SK-N-SH treated with all-trans-retinoic acid at 6 μM for 48 hours (cell line): ENCODE results near the gene LRRC75A.

Experiments used
- ATAC-seq: fragments of 200-7000 bp; cut with Tn5 transposase; 3 replicates; pipeline ENCODE4 v1.9.1; 2020; ENCODE audit warnings: mild to moderate bottlenecking, moderate library complexity
- ARNTL ChIP-seq: fragments of 450-650 bp; formaldehyde crosslinking; IDR thresholded peaks from 2 replicates; pipeline ENCODE4 v1.5.0; 2020; ENCODE audit warnings: low read depth, mild to moderate bottlenecking, moderate library complexity, borderline replicate concordance
- CSDC2 ChIP-seq: fragments of 250-450 bp; sonication (Bioruptor Pico); IDR thresholded peaks from 2 replicates; pipeline ENCODE4 v1.5.0; 2020; ENCODE audit warnings: mild to moderate bottlenecking, moderate library complexity
- CSRNP3 ChIP-seq: fragments of 250-450 bp; sonication (Bioruptor Pico); IDR thresholded peaks from 2 replicates; pipeline ENCODE4 v1.5.1; 2021; ENCODE audit warnings: mild to moderate bottlenecking, moderate library complexity
- ESRRG ChIP-seq: fragments of 250-450 bp; sonication (Bioruptor Pico); IDR thresholded peaks from 2 replicates; pipeline ENCODE4 v1.6.1; 2021; ENCODE audit warnings: mild to moderate bottlenecking
- GLIS3 ChIP-seq: fragments of 250-450 bp; sonication (Bioruptor Pico); IDR thresholded peaks from 2 replicates; pipeline ENCODE4 v1.5.0; 2020; ENCODE audit warnings: mild to moderate bottlenecking, moderate library complexity
- PATZ1 ChIP-seq: fragments of 250-450 bp; sonication (Bioruptor Pico); IDR thresholded peaks from 2 replicates; pipeline ENCODE4 v1.8.0; 2020; ENCODE audit warnings: mild to moderate bottlenecking, moderate library complexity, borderline replicate concordance
- PPARA ChIP-seq: fragments of 250-450 bp; sonication (Bioruptor Pico); IDR thresholded peaks from 2 replicates; pipeline ENCODE4 v1.5.0; 2020; ENCODE audit warnings: mild to moderate bottlenecking, borderline replicate concordance
- SNAI2 ChIP-seq: fragments of 250-450 bp; sonication (Bioruptor Pico); IDR thresholded peaks from 2 replicates; pipeline ENCODE4 v1.5.0; 2020; ENCODE audit warnings: mild to moderate bottlenecking, moderate library complexity
- TCF4 ChIP-seq: fragments of 250-450 bp; sonication (Bioruptor Pico); IDR thresholded peaks from 2 replicates; pipeline ENCODE4 v1.8.0; 2021; ENCODE audit warnings: mild to moderate bottlenecking, moderate library complexity, borderline replicate concordance
- TOX ChIP-seq: fragments of 250-450 bp; sonication (Bioruptor Pico); IDR thresholded peaks from 2 replicates; pipeline ENCODE4 v1.8.0; 2021; ENCODE audit warnings: mild to moderate bottlenecking, moderate library complexity, borderline replicate concordance
- TSHZ2 ChIP-seq: fragments of 250-450 bp; sonication (Bioruptor Pico); IDR thresholded peaks from 2 replicates; pipeline ENCODE4 v1.5.0; 2020; ENCODE audit warnings: mild to moderate bottlenecking, moderate library complexity
- ZNF565 ChIP-seq: fragments of 450-650 bp; formaldehyde crosslinking; conservative IDR thresholded peaks from 2 replicates; pipeline ENCODE4 v1.5.0; 2020; ENCODE audit warnings: low read depth, mild to moderate bottlenecking, moderate library complexity

The LRRC75A gene

GRCh38 chr17:16422416-16422815 is 69.6 kb downstream of the LRRC75A start (continued):
- TF ChIP-seq TOX (CRISPR knock-in tag) (no peak), GLIS3 (no peak)

GRCh38 chr17:16419929-16420271 is 72.1 kb downstream of the LRRC75A start:
- peak; percentile 67 for ATAC-seq
- TF ChIP-seq PATZ1 (CRISPR knock-in tag) (peak; percentile 54; the same call in 1 of the 2 replicates), ZNF565 (CRISPR knock-in tag) (no peak), GLIS3 (no peak), TCF4 (CRISPR knock-in tag) (no peak), TOX (CRISPR knock-in tag) (no peak)

- no peak for TF ChIP-seq GLIS3
- TF ChIP-seq ESRRG (CRISPR knock-in tag): no peak
- TF ChIP-seq CSRNP3 (CRISPR knock-in tag): no peak
- TF ChIP-seq TOX (CRISPR knock-in tag): no peak
- ATAC-seq: peak; percentile 86
These were observed 72.7 kb downstream of the LRRC75A start for GRCh38 chr17:16419074-16419928.

- no peak for TF ChIP-seq SNAI2 (CRISPR knock-in tag)
- peak; percentile 2; the same call in 2 of the 3 replicates for ATAC-seq
These were observed 73.3 kb downstream of the LRRC75A start for GRCh38 chr17:16418685-16419068.

- TF ChIP-seq CSDC2 (CRISPR knock-in tag) (no peak), SNAI2 (CRISPR knock-in tag) (no peak)
- TF ChIP-seq, all 23 proteins: peak for 0
- peak; percentile 30 for ATAC-seq
These were observed 73.9 kb downstream of the LRRC75A start for GRCh38 chr17:16417896-16418684.

GRCh38 chr17:16417399-16417798 is 74.6 kb downstream of the LRRC75A start:
- no peak for ATAC-seq
- TF ChIP-seq TOX (CRISPR knock-in tag): no peak
- TF ChIP-seq TSHZ2: no peak
- no peak for TF ChIP-seq ARNTL (CRISPR knock-in tag)
- TF ChIP-seq PPARA (CRISPR knock-in tag): no peak
